NB4 (cell line): ENCODE results near the gene RBFOX1.

ENCODE experiments used
- DNase-seq: peaks from one replicate; pipeline ENCODE4 v3.0.0; 2010; ENCODE audit warnings: low read depth
- H3K4me3 ChIP-seq: one replicate; pipeline ENCODE4 v1.5.1; 2011; ENCODE audit warnings: mild to moderate bottlenecking, low read depth, low read length, moderate library complexity
- CTCF ChIP-seq: IDR thresholded peaks from one replicate; pipeline ENCODE4 v1.5.1; 2012; ENCODE audit warnings: low read depth, low read length
- MAX ChIP-seq: IDR thresholded peaks from 2 replicates; pipeline ENCODE4 v1.6.1; 2011; ENCODE audit warnings: low read depth, low read length
- MYC ChIP-seq: IDR thresholded peaks from 2 replicates; pipeline ENCODE4 v1.6.1; 2011; ENCODE audit warnings: low read depth, low read length
- POLR2A ChIP-seq: IDR thresholded peaks from 2 replicates; pipeline ENCODE4 v1.6.1; 2011; ENCODE audit warnings: mild to moderate bottlenecking; ENCODE audit not compliant: insufficient read length; ENCODE audit errors: extremely low read depth

The RBFOX1 gene

GRCh38 chr16:7315813-7316212, 16.8 kb upstream of the RBFOX1 start:
- TF ChIP-seq MYC (no peak), POLR2A (no peak), CTCF (no peak), MAX (no peak)
- DNase-seq = no peak
- no peak overlapping the region for H3K4me3 ChIP-seq

- H3K4me3 ChIP-seq = no peak overlapping the region
- DNase-seq = no peak
- TF ChIP-seq POLR2A (no peak), MYC (no peak), CTCF (no peak), MAX (no peak)
Observed at GRCh38 chr16:7316281-7316888, 16.3 kb upstream of the RBFOX1 start.

- no peak for DNase-seq
- no peak for TF ChIP-seq POLR2A
- no peak for TF ChIP-seq MAX
- TF ChIP-seq CTCF = no peak
- no peak for TF ChIP-seq MYC
- H3K4me3 ChIP-seq = no peak overlapping the region
Observed at GRCh38 chr16:7317982-7318381, 14.7 kb upstream of the RBFOX1 start.

GRCh38 chr16:7318686-7319085, 14.0 kb upstream of the RBFOX1 start:
- no peak for TF ChIP-seq MAX
- no peak for TF ChIP-seq POLR2A
- TF ChIP-seq CTCF = no peak
- no peak for TF ChIP-seq MYC
- DNase-seq = no peak
- no peak overlapping the region for H3K4me3 ChIP-seq

- TF ChIP-seq POLR2A = no peak
- no peak for TF ChIP-seq MAX
- no peak for TF ChIP-seq MYC
- no peak for TF ChIP-seq CTCF
- DNase-seq = no peak
Observed at GRCh38 chr16:7319514-7319913, 13.1 kb upstream of the RBFOX1 start.

More at GRCh38 chr16:7319514-7319913, 13.1 kb upstream of the RBFOX1 start:
- no peak overlapping the region for H3K4me3 ChIP-seq
